Activated naive CD4-positive, alpha-beta T cell treated with anti-CD3 and anti-CD28 coated beads, Interleukin-2, amount 50 U/mL, for 72 hours (primary cell): ENCODE results near the gene EXOSC6. TPM values are rescaled to one million over a fixed set of nuclear protein-coding genes. Genes with fewer than 3 reads are reported as not detected.
A peak's percentile ranks its signal among the peaks of the same experiment; 100 is the strongest.
"Not testable (repeated sequence)": the region's sequence is repeated elsewhere in the genome, so short reads cannot be mapped to it uniquely, and the experiment has no call there.

Experiments
- ATAC-seq, 2 donors: fragments of 150-1000 bp; cut with Tn5 transposase; 2 replicates each; pipeline ENCODE4 v1.10.0; 2021; ENCODE audit warnings: mild to moderate bottlenecking in 2 of 2, moderate library complexity in 2 of 2
- DNase-seq, 2 donors: peaks; one replicate each; pipeline ENCODE4 v3.0.0; 2021 to 2022; ENCODE audit warnings: low spot score in 2 of 2
- H3K27ac Mint-ChIP-seq, 2 donors: one replicate each; pipeline ENCODE4 v1.8.0; 2022; ENCODE audit warnings: mild to moderate bottlenecking in 2 of 2, mixed read lengths in 2 of 2
- H3K36me3 Mint-ChIP-seq, 2 donors: one replicate each; pipeline ENCODE4 v1.8.0; 2022; ENCODE audit warnings: mixed read lengths in 2 of 2
- H3K9me3 Mint-ChIP-seq, 2 donors: one replicate each; pipeline ENCODE4 v1.8.0; 2022; ENCODE audit warnings: mixed read lengths in 2 of 2
- total RNA-seq, 2 donors: library from RNA; stranded (reverse); gene quantifications; one replicate each; pipeline ENCODE4 v1.2.3, GENCODE V29; 2022

The EXOSC6 gene
- total RNA-seq, 2 donors from 2014 or later, result 20.4 to 23.3 TPM

DNA sequence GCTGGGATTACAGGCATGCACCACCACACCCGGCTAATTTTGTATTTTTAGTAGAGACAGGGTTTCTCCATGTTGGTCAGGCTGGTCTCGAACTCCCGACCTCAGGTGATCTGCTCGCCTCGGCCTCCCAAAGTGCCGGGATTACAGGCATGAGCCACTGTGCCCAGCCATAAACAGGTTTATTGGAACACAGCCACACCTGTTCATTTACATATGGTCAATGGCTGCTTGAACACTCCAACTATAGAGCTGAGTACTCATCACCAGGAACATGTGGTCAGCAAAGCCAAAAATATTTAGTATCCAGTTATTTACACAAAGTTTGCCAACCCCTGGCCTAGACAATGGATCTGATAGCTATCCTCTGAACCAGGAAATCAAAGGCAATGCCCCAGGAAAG is 8.2 kb upstream of the EXOSC6 start:
- peaks cover 13 to 17% of the 10 kb centered on the region in 2 donors for H3K36me3 Mint-ChIP-seq
- H3K9me3 Mint-ChIP-seq, ATAC-seq: not testable (repeated sequence)

GRCh38 chr16:70258946-70259345 is 7.2 kb upstream of the EXOSC6 start:
- ATAC-seq (no peak), DNase-seq (no peak)
- H3K9me3 Mint-ChIP-seq, result no peaks in the 10 kb centered on the region
- no peak overlapping the region for H3K27ac Mint-ChIP-seq
- peaks cover 13 to 17% of the 10 kb centered on the region in 2 donors for H3K36me3 Mint-ChIP-seq

More for the DNA sequence above, 8.2 kb upstream of the EXOSC6 start:
- H3K27ac Mint-ChIP-seq, DNase-seq: not testable (repeated sequence)

- peaks cover 13 to 17% of the 10 kb centered on the region in 2 donors for H3K36me3 Mint-ChIP-seq
Measured at GRCh38 chr16:70258065-70258464, 6.3 kb upstream of the EXOSC6 start.

DNA sequence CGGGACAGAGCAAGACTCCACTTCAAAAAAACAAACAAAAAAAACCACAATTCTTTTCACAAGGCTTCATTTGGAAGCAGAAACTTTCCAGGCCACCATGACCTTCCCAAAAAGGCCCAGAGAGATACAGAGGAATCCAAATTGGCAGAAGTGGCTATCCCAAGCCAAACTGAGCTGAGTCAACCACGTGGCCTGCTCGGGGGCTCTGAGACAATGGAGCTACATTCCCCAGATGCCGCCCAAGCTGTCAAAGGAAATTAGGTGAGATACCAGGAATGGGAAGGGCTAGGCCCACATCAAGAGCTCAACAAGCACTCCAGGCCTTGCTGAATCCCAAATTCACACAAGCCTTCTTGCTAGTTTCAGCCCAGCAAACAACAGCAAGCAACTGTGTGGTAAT is 5.7 kb upstream of the EXOSC6 start:
- ATAC-seq (no peak), DNase-seq (no peak)
- peak overlapping the region in 1 of 2 donors; percentile 36 for H3K27ac Mint-ChIP-seq
- peaks cover 10 to 15% of the 10 kb centered on the region in 2 donors for H3K36me3 Mint-ChIP-seq
- no peaks in the 10 kb centered on the region for H3K9me3 Mint-ChIP-seq

More at GRCh38 chr16:70258065-70258464, 6.3 kb upstream of the EXOSC6 start:
- H3K27ac Mint-ChIP-seq, result no peak overlapping the region
- no peak for ATAC-seq
- DNase-seq, result no peak
- no peaks in the 10 kb centered on the region for H3K9me3 Mint-ChIP-seq

DNA sequence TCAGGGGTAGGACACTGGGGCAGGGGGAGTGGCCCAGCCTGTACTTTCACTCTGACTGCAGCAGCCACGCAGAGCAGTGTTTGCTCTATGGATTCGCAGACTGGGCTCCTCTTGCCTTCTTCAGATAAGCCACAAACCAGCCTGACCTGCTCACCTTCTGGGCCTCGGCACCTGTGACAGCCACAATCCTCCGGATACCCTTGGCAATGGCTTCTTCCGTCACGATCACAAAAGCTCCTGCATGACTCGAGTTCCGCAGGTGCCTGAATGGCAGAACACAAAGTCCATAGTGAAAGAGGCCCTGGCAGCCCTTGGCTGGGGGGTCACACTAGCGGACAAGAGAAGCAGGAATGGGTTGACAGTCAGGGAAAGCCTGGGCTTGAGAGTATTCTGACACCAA is 3.8 kb upstream of the EXOSC6 start:
- DNase-seq (no peak), ATAC-seq (no peak)
- Mint-ChIP-seq H3K36me3 (peaks cover 10 to 14% of the 10 kb centered on the region in 2 donors), H3K9me3 (no peaks in the 10 kb centered on the region), H3K27ac (peak overlapping the region in 1 of 2 donors; percentile 29)

DNA sequence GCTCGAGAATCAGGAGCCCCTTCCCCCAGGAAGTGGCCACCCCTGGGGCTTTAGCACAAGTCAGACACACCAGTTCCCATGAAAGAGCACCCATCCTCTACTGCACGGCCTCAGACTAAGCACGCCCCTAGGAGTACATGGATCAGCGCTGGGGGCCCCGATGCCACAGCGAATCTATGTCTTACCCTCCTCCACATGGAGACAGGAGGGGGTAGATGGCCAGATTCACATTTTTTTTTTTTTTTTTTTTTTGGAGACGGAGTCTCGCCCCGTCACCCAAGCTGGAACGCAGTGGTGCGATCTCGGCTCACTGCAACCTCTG is 3.2 kb upstream of the EXOSC6 start:
- no peak for ATAC-seq
- no peak for DNase-seq
- Mint-ChIP-seq H3K9me3 (no peaks in the 10 kb centered on the region), H3K36me3 (peaks cover 12 to 20% of the 10 kb centered on the region in 2 donors), H3K27ac (peak overlapping the region in 1 of 2 donors; percentile 39)

- H3K27ac Mint-ChIP-seq, result peak overlapping the region in 1 of 2 donors; percentile 39
- H3K36me3 Mint-ChIP-seq, result peaks cover 11 to 24% of the 10 kb centered on the region in 2 donors
Measured at GRCh38 chr16:70254180-70254964, 2.6 kb upstream of the EXOSC6 start.

DNA sequence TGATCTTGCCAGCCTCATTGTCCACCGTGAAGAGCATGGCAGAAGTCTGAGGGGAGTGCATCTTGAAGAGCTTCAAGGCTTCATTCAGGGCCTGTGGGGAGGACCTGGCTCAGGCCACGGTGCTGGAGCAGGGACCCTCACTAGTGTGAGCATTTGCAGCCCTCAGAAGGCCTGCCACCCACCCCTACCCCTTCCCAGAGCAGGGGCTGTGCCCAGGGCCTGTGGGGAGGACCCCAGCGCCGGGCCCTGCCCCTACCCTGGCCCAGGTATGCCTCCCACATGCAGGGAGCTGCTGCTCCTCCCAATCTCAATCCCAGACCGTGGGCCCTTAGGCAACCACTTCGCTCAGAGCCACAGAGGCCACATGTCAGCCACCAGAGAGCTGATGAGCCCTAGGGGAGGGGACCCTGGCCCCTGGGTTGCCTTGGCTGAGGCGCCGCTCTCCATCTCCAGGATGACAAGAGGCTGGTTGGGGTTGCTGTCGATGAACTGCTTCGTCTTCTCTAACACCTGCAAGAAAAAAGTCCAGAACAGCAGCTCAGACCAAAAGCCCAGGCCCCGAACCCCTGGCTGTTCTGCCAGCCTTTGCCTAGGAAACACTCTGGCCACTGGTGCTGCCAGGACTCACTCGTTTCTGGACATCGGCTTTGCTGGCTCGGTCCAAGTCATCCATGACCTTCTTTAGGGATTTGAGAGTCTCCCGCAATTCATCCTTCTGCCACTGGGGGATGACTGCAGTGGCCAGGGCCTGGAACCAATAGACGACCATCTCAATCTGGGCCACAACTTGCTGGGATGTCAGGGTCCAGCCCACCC is 1.8 kb upstream of the EXOSC6 start:
- DNase-seq, result peak in 1 of 2 donors; percentile 49
- peaks cover 11 to 26% of the 10 kb centered on the region in 2 donors for H3K36me3 Mint-ChIP-seq
- H3K27ac Mint-ChIP-seq, result peak overlapping the region in 1 of 2 donors; percentile 14
- no peaks in the 10 kb centered on the region for H3K9me3 Mint-ChIP-seq
- no peak for ATAC-seq

More at GRCh38 chr16:70254180-70254964, 2.6 kb upstream of the EXOSC6 start:
- H3K9me3 Mint-ChIP-seq, result no peaks in the 10 kb centered on the region
- DNase-seq (no peak), ATAC-seq (no peak)

- H3K27ac Mint-ChIP-seq, result peak overlapping the region; percentile 77 to 90
- H3K36me3 Mint-ChIP-seq, result peaks cover 4 to 19% of the 10 kb centered on the region in 2 donors
- DNase-seq (peak in 1 of 2 donors; percentile 52), ATAC-seq (no peak)
- no peaks in the 10 kb centered on the region for H3K9me3 Mint-ChIP-seq
Measured at GRCh38 chr16:70252355-70252988, 732 bp upstream of the EXOSC6 start.

DNA sequence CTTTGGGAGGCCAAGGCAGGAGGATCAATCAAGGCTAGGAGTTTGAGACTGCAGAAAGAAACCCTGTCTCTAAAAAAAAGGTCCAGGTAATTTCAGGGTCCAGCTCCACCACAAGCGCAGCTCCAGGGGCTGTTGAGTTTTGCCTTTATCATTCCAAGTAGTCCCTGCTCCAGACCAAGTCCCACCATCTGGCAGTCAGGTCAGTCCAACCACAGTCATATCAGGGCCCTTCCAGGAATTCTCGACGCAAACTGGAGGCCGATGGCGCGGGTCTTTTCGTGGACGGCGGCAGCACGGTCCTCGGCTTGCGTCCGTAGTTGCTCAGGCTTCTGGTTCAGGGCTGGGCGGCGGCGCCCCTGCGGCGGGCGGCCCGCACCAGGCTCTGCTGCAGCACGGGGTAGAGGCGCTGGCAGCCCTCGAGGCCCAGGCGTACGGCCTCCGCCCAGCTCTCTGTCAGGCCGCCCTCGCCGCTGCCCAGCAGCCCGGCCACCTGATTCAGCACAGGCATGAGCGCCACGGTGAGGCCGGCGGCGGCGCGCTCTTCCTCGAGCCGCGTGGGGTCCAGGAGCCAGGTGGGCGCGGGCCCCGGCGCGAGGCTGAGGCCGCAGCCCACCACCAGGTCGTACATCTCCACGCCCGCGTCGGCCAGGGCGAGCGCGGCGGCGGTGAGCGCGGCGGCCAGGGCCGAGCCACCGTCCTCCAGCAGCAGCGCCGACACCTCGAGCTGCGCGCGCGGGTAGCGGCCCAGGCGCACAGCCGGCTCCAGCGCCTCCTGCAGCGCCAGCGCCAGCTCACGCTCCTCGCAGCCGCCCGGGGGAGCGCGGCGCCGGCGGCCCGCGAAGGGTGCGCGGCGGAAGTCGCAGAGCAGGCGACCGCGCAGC is 752 bp downstream of the EXOSC6 start:
- Mint-ChIP-seq H3K9me3 (no peaks in the 10 kb centered on the region), H3K27ac (peak overlapping the region; percentile 86 to 90), H3K36me3 (peaks cover 4 to 19% of the 10 kb centered on the region in 2 donors)
- DNase-seq (peak; percentile 35 to 61), ATAC-seq (peak; percentile 55 to 57)

- H3K9me3 Mint-ChIP-seq, ATAC-seq, DNase-seq: not testable (repeated sequence)
- Mint-ChIP-seq H3K27ac (peak overlapping the region in 1 of 2 donors; percentile 82), H3K36me3 (peaks cover 4 to 19% of the 10 kb centered on the region in 2 donors)
Measured at GRCh38 chr16:70249697-70250096, 2.0 kb downstream of the EXOSC6 start.

- H3K27ac Mint-ChIP-seq, ATAC-seq: not testable (repeated sequence)
Measured at GRCh38 chr16:70238773-70239172, 13.0 kb downstream of the EXOSC6 start.

DNA sequence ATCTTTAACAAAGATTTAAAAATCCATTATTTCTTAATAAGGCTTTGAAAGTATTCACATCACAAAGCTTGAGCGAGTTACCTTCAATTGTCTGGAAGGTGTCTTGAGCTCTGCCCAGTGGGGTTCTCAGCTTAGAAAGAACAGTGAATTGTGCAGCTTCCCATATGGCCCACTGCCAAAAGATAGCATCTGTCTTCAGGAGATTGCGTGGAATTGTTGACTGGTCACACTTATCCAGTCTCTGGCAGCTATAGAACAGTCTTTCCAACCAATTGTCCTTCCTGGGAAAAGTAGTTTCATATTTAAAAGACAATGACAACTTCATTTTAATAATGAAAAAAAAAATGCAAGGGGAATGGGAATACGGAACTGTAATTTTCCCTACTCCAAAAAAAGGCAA is 19.9 kb downstream of the EXOSC6 start:
- ATAC-seq, DNase-seq, H3K27ac Mint-ChIP-seq, H3K9me3 Mint-ChIP-seq, H3K36me3 Mint-ChIP-seq: not testable (repeated sequence)

More at GRCh38 chr16:70238773-70239172, 13.0 kb downstream of the EXOSC6 start:
- not testable (repeated sequence) for DNase-seq, H3K36me3 Mint-ChIP-seq, H3K9me3 Mint-ChIP-seq

DNA sequence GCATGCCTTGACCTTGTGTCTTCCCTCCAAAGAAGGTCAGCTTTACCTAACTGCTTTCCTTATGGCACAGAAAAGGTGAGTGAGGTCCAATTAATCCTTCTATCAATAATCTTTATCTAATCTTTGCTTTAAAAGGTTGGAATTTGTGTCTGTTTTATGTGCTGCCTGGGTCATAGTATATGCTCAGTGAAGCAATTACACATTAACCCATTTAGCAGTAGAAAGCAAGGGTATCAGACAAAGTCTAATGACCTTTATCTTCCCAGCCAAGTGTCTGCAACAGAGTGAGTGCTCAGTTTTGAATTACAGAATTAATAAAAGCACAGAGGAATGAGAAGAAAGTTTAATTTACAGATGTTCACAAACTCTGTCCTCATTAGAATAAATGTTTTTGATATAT is 25.7 kb downstream of the EXOSC6 start:
- not testable (repeated sequence) for ATAC-seq, H3K9me3 Mint-ChIP-seq, H3K36me3 Mint-ChIP-seq, DNase-seq
- H3K27ac Mint-ChIP-seq, result peak overlapping the region in 1 of 2 donors; percentile 44

DNA sequence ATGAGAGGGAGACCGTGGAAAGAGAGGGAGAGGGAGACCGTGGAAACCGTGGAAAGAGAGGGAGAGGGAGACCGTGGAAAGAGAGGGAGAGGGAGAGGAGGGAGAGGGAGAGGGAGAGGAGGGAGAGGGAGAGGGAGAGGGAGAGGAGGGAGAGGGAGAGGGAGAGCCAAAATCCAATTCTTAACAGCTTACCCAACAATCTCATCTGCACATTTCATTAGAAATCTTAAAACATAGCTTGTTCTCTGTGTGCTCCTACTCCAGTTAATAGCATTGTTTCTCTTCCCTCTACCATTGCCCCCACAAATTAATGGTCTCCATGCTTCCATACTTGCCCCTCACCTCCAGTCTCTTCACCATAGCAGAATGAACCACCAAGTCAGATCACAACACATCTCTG is 26.3 kb downstream of the EXOSC6 start:
- DNase-seq, H3K36me3 Mint-ChIP-seq, H3K27ac Mint-ChIP-seq, ATAC-seq, H3K9me3 Mint-ChIP-seq: not testable (repeated sequence)

DNA sequence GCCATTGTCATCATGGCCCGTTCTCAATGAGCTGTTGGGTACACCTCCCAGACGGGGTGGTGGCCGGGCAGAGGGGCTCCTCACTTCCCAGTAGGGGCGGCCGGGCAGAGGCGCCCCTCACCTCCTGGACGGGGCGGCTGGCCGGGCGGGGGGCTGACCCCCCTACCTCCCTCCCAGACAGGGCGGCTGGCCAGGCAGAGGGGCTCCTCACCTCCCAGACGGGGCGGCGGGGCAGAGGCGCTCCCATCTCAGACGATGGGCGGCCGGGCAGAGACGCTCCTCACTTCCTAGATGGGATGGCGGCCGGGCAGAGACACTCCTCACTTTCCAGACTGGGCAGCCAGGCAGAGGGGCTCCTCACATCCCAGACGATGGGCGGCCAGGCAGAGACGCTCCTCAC is 27.1 kb downstream of the EXOSC6 start:
- H3K27ac Mint-ChIP-seq, H3K36me3 Mint-ChIP-seq, ATAC-seq, H3K9me3 Mint-ChIP-seq, DNase-seq: not testable (repeated sequence)
